HuH-7.5 (cell line): ENCODE data around the gene TRIM39.
A peak's percentile ranks its signal among the peaks of the same experiment; 100 is the strongest.
"Not testable (repeated sequence)": the region's sequence is repeated elsewhere in the genome, so short reads cannot be mapped to it uniquely, and the experiment has no call there.

Source experiments
- DNase-seq: peaks from one replicate; pipeline ENCODE4 v3.0.0; 2011; ENCODE audit warnings: low spot score

The TRIM39 gene

DNA sequence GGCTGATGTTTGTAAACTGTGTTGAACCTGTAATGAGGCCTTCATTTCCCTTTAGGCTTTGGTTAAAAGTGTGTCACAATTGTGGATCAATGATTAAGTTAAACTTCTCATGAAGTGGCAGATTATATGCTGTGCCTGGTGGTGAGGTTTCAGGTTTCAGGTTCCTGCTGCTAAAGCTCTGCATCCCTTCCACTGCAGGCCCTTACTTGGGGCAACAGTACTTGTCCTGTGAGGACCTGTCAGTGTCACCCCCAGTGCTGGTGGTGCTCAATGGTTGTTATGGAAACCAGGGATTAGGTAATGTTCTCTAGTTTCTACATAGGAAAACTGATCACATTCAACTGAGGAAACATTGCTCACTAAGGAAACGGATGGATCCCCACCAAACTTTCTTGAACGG lies 36.7 kb downstream of the TRIM39 start:
- no peak for DNase-seq

DNA sequence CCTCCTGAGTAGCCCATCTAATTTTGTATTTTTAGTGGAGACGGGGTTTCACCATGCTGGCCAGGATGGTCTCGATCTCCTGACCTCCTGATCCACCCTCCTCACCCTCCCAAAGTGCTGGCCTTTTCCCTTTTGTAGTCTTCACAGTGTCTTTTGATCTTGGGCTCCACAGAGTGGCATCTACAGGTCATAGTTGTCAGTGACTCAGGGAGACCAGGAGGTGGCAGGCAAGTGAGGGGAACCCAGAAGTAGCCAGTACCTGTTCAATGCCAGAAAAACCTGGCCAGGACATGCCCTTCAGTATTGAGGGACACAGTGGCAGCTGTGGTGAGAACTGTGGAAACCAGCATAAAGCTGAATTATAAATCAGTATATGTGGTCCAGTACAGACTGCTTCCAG lies 37.9 kb downstream of the TRIM39 start:
- DNase-seq = no peak

- not testable (repeated sequence) for DNase-seq
Observed at GRCh38 chr6:30369280-30369679, 42.6 kb downstream of the TRIM39 start.

DNA sequence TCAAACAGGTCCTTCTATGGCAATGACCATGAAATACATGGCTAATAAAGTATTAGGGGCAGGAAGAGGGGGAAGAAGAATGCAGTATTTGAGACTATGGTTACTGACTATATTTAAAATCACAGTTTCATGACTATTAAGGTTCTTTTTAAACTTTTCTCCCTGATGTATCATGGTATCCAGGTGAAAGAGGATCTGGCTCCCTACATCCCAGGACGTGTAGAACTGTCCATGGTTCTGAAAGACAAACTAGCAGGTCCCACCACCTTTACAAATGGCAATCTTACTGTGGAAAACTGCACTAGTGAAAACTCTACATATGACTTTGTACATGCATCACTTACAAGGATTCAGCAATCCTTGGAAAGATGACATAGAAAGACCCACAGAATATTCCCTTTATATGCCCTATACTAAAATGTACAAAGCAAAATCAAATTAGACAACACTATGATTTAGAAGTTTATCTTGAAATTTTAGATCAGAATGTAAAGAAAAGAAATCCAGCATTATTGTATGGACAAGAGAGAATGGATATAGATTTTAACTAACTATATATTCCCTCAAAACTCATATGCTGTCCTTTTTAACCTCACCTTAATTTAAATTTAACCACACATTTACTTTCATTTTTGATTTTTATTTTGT lies 51.7 kb downstream of the TRIM39 start:
- peak; percentile 15 for DNase-seq

GRCh38 chr6:30380464-30380863 lies 53.7 kb downstream of the TRIM39 start:
- no peak for DNase-seq

- no peak for DNase-seq
Observed at GRCh38 chr6:30386166-30386565, 59.4 kb downstream of the TRIM39 start.

DNA sequence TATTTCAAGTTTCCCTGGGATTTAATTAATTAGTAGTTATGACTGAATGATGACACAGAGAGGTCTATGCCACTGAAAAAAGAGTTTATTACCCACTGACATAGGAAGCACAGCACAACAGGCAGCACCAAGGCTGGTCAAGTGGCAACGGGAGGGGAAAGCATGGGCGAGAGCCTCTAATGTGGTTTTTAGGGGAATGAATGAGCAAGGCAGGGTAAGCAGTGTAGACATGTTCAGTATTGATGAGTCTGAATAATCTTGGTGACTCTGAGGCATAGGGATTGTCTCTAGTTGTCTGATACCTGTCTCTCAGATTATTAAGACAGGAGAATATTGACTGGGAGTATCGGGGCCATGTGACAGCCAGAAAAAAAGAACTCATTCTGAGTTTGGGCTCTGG lies 64.5 kb downstream of the TRIM39 start:
- DNase-seq = no peak
